DMS53 (cell line): ENCODE measurements around the gene GRIK1.

ENCODE experiments used
- DNase-seq: peaks from one replicate; lab custom pipeline; 2025; lab: John Stamatoyannopoulos, UW

The GRIK1 gene

DNA sequence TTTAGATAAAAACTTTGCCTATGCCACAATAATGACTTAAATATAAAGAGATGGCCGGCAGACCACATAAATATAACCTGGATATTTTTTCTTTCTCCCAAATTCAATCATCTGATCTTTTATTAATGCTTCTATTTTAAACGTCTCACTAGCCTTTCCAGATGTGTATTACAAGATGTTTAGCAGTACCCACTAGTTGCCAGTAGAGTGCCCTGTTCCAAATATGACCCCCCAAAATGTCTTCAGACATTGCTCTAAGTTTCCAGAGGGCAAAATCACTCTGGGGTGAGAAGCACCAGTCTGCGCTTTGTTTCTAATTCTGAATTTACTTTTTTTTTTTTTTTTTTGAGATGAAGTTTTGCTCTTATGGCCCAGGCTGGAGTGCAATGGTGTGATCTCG is 268.1 kb downstream of the GRIK1 start:
- no peak for DNase-seq

DNA sequence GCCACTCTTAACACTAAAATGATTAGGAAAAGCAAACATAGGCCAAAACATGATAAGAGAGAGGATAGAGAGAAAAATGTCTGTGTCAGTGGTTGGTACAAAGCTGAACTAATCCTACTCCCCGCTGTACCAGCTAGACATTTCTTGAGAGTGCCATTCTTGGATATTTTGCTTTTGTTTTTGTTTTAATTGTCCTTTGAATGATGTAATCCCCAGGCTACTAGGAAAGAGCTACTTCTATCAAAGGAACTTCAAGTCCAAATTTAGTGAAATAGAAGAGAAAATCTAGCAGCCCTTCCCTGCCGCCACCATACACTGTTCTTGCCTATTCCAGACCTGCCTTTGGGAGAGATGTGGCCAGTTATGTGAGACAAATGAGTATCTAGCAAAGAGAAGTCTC is 269.6 kb downstream of the GRIK1 start:
- DNase-seq = no peak

DNA sequence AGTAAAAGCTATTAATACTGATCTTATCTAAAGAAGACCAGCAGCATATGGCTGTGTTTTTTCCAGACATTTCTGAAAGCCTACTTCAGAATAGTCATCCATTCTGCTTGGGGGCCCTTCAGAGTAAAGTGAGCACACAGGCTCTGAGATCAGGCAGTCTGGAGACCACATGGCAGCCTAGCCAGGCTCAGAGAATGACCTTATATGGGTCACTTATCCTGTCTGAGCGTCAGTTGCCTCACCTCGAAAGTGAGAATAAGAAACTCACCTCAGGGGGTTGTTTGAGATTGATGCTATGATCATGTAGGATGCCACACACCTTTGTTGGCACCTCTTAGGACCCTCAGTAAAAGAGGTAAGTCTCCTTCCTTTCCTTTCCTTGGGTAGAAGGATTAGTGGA is 270.4 kb downstream of the GRIK1 start:
- DNase-seq = no peak

- DNase-seq = no peak
Observed at GRCh38 chr21:29667651-29668050, 272.1 kb downstream of the GRIK1 start.

DNA sequence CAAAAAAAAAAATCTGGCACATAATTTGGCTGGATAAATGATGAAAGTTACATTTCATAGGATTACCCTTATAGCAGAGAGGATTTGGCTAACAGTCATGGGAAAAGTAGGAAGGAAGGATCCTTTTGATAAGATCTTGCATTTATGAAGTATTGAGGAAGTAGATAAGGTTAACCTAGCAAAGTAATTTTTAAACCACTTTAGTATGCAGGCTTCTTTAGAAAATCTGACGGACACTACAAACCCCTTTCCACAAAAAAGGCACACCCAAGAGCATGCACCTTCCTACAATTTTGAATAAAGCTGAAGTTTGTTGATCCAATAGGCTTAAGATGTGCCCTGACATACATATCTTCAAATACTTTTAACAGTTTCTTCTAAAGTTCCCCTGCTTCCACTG is 275.2 kb downstream of the GRIK1 start:
- DNase-seq = no peak

DNA sequence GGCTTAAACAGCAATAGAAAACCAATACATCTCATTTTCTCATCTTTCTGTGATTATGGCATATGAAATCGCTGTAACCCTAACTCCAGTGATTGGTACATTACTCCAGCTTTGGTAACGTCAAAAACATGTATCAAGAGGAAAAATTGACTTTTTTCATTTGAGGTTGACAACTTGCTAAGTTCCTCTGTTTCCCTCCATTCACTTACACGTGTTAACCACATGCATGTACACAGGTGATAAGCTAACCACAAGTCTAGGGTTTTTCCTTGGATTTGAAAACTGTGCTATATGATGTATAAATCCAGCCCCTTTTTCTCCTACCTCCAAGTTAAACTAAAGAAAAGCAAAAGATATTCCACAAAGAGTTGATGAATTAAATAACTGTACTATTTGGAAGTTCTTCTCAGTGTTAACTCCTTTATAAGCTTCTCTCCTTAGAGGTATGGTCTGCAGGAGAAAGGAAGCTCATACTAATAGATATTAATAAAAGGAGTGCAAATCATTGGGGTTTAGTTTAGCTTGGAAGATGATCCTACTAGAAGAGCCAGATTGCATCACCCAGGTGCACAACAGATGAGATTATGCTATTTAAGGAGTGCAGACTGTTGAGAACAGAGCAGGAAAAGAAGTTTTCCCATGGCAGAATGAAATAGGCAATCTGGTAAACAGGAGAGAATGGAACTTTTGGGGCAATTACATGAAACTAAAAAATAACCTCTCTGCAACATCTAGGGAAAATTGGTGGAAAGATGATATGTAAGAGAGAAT is 277.9 kb downstream of the GRIK1 start:
- no peak for DNase-seq

DNA sequence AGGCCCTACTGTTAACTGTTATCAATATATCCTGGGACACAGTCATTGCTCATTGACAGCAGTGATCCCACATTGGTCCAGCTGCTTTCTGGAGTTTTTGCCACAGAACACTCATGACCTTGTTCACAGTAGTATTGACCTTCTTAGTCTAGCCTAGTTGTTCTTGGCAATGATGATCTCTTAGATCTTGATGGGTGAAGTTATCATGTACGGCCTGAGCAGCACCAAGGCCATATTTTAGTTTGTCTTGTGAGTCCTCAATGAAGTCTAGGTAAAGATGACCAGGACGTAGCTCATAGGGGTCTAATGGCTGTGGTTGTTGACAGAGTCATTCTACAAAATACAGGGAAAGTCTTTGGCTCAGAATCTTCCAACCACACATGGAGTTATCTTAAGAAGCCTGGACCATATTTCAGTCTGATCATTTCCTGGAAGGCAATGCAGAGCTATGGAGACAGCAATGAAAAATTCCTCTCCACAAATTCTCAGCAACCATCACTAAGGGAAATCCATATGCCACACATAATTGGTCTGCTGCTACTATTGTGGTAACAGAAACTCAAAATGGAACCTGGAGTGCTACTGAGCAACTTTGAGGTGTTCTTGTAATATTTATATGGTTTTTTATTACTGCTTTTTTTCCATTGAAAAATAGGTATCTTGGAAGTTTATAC is 279.6 kb downstream of the GRIK1 start:
- no peak for DNase-seq

- no peak for DNase-seq
Observed at GRCh38 chr21:29658934-29659203, 280.9 kb downstream of the GRIK1 start.

GRCh38 chr21:29658177-29658933 is 281.4 kb downstream of the GRIK1 start:
- no peak for DNase-seq

GRCh38 chr21:29657240-29657989 is 282.4 kb downstream of the GRIK1 start:
- DNase-seq = no peak

- DNase-seq = peak; percentile 41
Observed at GRCh38 chr21:29656504-29657239, 283.1 kb downstream of the GRIK1 start.

DNA sequence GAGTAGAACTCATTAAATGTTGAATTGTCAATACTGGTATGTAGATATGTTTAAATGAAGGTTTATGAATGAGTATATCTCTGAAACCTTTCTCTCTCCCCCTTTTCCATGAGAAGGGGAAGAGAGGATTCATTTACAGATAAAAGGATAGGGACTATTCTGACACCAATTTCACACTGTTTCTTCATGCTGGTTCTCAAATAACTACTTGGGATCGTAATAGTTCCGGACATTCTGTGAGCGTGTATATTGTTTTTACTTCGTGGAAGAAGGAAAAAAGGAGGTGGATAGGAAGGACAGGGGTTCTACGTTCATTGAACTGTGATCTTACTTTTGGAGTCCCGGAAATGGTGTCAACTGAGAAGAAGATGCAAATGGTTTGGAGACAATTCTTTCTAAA is 284.2 kb downstream of the GRIK1 start:
- no peak for DNase-seq

- no peak for DNase-seq
Observed at GRCh38 chr21:29654855-29655254, 284.9 kb downstream of the GRIK1 start.

- no peak for DNase-seq
Observed at GRCh38 chr21:29654203-29654602, 285.6 kb downstream of the GRIK1 start.

DNA sequence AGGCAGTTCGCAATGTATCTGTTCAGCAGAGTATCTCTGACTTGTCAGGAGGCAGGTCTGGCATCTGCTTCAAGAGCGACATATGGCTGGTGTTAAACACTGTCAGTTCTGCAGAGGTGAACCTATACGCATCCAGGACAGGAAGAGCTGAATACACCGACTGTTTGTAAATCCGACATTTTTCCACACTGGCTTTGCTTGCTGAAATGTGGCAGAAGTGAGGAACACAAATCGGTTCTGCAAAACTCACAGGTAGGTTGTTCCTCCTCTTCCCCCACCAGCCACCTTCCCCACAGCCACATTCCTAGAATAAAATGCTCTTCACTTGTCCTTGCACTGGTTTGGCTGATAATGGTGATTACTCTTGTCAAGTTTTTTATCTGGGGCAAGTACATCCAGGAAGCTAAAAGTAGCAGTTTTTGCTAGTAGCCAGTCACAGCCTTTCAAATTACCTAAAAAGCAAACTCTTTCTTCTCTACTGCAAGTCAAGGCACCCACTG is 289.2 kb downstream of the GRIK1 start:
- no peak for DNase-seq

GRCh38 chr21:29649406-29649814 is 290.4 kb downstream of the GRIK1 start:
- DNase-seq = peak; percentile 21

- DNase-seq = no peak
Observed at GRCh38 chr21:29648710-29649240, 291.0 kb downstream of the GRIK1 start.

DNA sequence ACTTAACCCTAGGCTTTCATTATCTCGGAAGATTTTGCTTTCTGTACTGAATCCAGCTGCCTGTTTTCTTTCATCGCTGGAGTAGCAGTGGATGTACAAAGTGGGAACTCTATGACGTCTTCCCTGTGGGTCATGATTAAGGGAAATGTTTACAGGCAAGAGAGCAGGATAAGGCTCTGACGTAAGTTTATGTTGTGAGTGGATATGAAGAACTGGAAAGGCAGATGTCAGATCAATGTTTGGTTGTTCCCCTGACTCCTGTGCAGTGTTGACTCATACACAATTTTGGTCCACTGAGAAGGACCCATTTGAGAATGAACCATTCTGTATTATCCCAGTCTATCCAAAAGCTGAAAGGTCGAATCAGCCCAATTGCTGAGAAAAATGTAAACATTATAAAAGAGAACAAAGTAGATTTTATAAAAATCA is 292.4 kb downstream of the GRIK1 start:
- peak; percentile 14 for DNase-seq

DNA sequence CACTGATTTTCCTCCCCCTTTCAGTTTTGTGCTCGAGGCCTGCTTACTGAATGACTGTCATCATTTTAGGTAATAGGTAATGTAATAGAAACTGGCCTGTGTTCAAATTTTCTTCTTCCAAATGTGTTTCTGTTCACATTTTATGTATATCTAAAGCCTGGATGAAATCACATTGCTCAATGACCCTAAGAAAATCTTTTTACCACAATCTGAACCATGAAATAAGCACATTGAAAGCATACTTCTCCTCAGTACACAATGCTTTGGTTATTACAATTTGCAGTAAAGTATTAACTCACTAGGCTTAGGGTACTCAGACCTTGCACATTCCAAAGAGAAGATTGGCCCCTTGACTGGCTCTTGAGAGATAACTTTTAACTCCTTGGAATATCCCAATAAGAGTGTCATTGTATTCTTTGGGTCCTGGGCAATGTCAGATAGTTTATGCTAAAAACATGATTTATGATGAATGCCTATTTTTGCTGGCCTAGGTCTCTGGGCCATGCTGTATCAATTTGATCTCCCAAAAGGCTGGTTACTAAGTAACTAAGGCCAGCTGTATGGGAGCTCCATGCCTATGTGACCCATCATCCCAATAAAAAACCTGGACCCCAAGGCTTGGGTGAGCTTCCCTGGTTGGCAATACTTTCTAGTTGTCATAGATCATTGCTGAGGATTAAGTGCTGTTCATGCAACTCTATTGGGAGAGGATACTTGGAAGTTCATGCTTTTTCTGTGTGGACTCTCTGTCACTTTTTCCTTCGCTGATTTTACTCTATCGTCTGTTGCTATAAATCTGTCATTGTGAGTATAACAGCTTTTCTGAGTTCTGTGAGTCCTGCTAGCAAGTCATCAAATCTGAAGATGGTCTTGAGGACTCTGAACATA is 293.9 kb downstream of the GRIK1 start:
- DNase-seq = no peak

GRCh38 chr21:29643289-29643688 is 296.5 kb downstream of the GRIK1 start:
- DNase-seq = no peak
